Natural killer cell (primary cell): ENCODE results near the gene SLC12A6. TPM values are rescaled to one million over a fixed set of nuclear protein-coding genes. Genes with fewer than 3 reads are reported as not detected.

Experiments used
- ATAC-seq, 3 donors: fragments of 150-1000 bp in 2 of 3; fragments of 200-7000 bp in 1 of 3; cut with Tn5 transposase; 1 replicate in 1 of 3; 2 replicates in 2 of 3; pipeline ENCODE4 v1.10.0; 2021; ENCODE audit warnings: mild to moderate bottlenecking in 2 of 3, moderate library complexity in 2 of 3
- DNase-seq, 2 donors: peaks; one replicate each; pipeline versions ENCODE4 v3.0.0 to v3.0.0-alpha.2; 2013 to 2021; ENCODE audit warnings: mixed read lengths in 1 of 2
- H3K27ac ChIP-seq: one replicate; pipeline ENCODE4 v1.5.1; 2013; ENCODE audit warnings: mild to moderate bottlenecking, low read length
- H3K27me3 ChIP-seq: one replicate; pipeline ENCODE4 v1.6.1; 2013; ENCODE audit warnings: low read length; ENCODE audit not compliant: control insufficient read depth, insufficient read depth
- H3K36me3 ChIP-seq: one replicate; pipeline ENCODE4 v1.6.1; 2013; ENCODE audit warnings: low read length; ENCODE audit not compliant: control insufficient read depth, insufficient read depth
- H3K4me1 ChIP-seq: one replicate; pipeline ENCODE4 v1.6.1; 2013; ENCODE audit warnings: low read length; ENCODE audit not compliant: control insufficient read depth, insufficient read depth
- H3K4me3 ChIP-seq: one replicate; pipeline ENCODE4 v1.5.1; 2013; ENCODE audit warnings: low read length
- H3K9me3 ChIP-seq: one replicate; pipeline ENCODE4 v1.6.1; 2013; ENCODE audit warnings: low read length; ENCODE audit not compliant: control insufficient read depth, insufficient read depth
- H3K27ac Mint-ChIP-seq, 2 donors: one replicate each; pipeline ENCODE4 v1.8.0; 2022; ENCODE audit warnings: mild to moderate bottlenecking in 2 of 2, mixed read lengths in 2 of 2, moderate library complexity in 1 of 2
- H3K27me3 Mint-ChIP-seq, 2 donors: one replicate each; pipeline ENCODE4 v1.8.0; 2022; ENCODE audit warnings: low read depth in 2 of 2, mixed read lengths in 2 of 2
- H3K36me3 Mint-ChIP-seq: one replicate; pipeline ENCODE4 v1.8.0; 2022; ENCODE audit warnings: mixed read lengths
- H3K4me1 Mint-ChIP-seq, 2 donors: one replicate each; pipeline ENCODE4 v1.8.0; 2022; ENCODE audit warnings: mixed read lengths in 2 of 2
- H3K4me3 Mint-ChIP-seq: one replicate; pipeline ENCODE4 v1.8.0; 2022; ENCODE audit warnings: mild to moderate bottlenecking, moderate library complexity, mixed read lengths
- H3K9me3 Mint-ChIP-seq, 2 donors: one replicate each; pipeline ENCODE4 v1.8.0; 2022; ENCODE audit warnings: mixed read lengths in 2 of 2
- CTCF ChIP-seq: fragments of 200-600 bp; IDR thresholded peaks from one replicate; pipeline ENCODE4 v1.8.0; 2022; ENCODE audit warnings: antibody characterized with exemption
- WGBS: methylation state at CpG from one replicate; pipeline ENCODE4 v1.1.7; 2013; ENCODE audit warnings: missing lambda C conversion rate; ENCODE audit not compliant: insufficient coverage; 5-methylcytosine and 5-hydroxymethylcytosine counted together
- intact Hi-C: fragments of 100-400 bp; cut with micrococcal nuclease; formaldehyde crosslinking; loops from one replicate; pipeline ENCODE4 v1.14.2; 2022
- total RNA-seq, 4 donors: library from RNA; stranded (reverse); fragments of 120-200 nt in 1 of 4; gene quantifications; one replicate each; pipeline versions ENCODE4 v1.2.3 to v1.2.4, GENCODE V29; 2013 to 2022

Gene SLC12A6
- total RNA-seq, 3 donors from 2014 or later (not counting 1 experiment from before 2014, with no cell fraction given), result 56.1 to 82.9 (median 79.5) TPM

- no peak for ATAC-seq
- peaks cover 47% of the 10 kb centered on the region for H3K4me1 ChIP-seq
Observed at GRCh38 chr15:34334672-34335071, 2.9 kb downstream of the SLC12A6 start.

GRCh38 chr15:34332553-34333120 is 4.9 kb downstream of the SLC12A6 start:
- Mint-ChIP-seq H3K27ac (peak overlapping the region; percentile 54 to 81), H3K9me3 (no peaks in the 10 kb centered on the region), H3K27me3 (no peaks in the 10 kb centered on the region), H3K4me3 (peak overlapping the region; percentile 32), H3K4me1 (peaks cover 63 to 76% of the 10 kb centered on the region in 2 donors), H3K36me3 (no peaks in the 10 kb centered on the region)
- Histone ChIP-seq H3K27me3 (no peaks in the 10 kb centered on the region), H3K4me1 (peaks cover 45% of the 10 kb centered on the region), H3K4me3 (no peak overlapping the region), H3K27ac (peak overlapping the region; percentile 46), H3K36me3 (no peaks in the 10 kb centered on the region), H3K9me3 (no peaks in the 10 kb centered on the region)
- intact Hi-C loops, result no loop called here
- 95% methylated on average over 6 of the region's 6 CpGs for WGBS
- no peak for TF ChIP-seq CTCF
- DNase-seq (no peak), ATAC-seq (no peak)

More at GRCh38 chr15:34334672-34335071, 2.9 kb downstream of the SLC12A6 start:
- H3K27me3 ChIP-seq, result no peaks in the 10 kb centered on the region
- no peak for DNase-seq
- TF ChIP-seq CTCF, result no peak
- peak overlapping the region; percentile 97 for H3K4me3 Mint-ChIP-seq
- H3K9me3 ChIP-seq, result no peaks in the 10 kb centered on the region
- peak overlapping the region; percentile 79 for H3K4me3 ChIP-seq
- peaks cover 9% of the 10 kb centered on the region for H3K36me3 ChIP-seq
- H3K36me3 Mint-ChIP-seq, result no peaks in the 10 kb centered on the region
- no peaks in the 10 kb centered on the region for H3K27me3 Mint-ChIP-seq
- 40% methylated on average over 2 of the region's 4 CpGs for WGBS
- H3K9me3 Mint-ChIP-seq, result no peaks in the 10 kb centered on the region
- intact Hi-C loops, result loop anchor here (2.0 to 5.0 kb wide), 2 partner anchors 32 to 232 kb away; partner anchors contain the start of genes EMC7, LPCAT4 and PGBD4
- H3K4me1 Mint-ChIP-seq, result peaks cover 58 to 63% of the 10 kb centered on the region in 2 donors
- peak overlapping the region; percentile 74 for H3K27ac ChIP-seq
- peak overlapping the region; percentile 92 to 95 for H3K27ac Mint-ChIP-seq

- H3K27ac ChIP-seq, result peak overlapping the region; percentile 46
- DNase-seq, result peak in 1 of 2 donors; percentile 63
- no peak for TF ChIP-seq CTCF
- peaks cover 59 to 73% of the 10 kb centered on the region in 2 donors for H3K4me1 Mint-ChIP-seq
- H3K27me3 Mint-ChIP-seq, result no peaks in the 10 kb centered on the region
- H3K9me3 Mint-ChIP-seq, result no peaks in the 10 kb centered on the region
- no peaks in the 10 kb centered on the region for H3K9me3 ChIP-seq
- H3K27ac Mint-ChIP-seq, result peak overlapping the region; percentile 54 to 81
- H3K27me3 ChIP-seq, result no peaks in the 10 kb centered on the region
- H3K4me3 ChIP-seq, result peak overlapping the region; percentile 8
- no peaks in the 10 kb centered on the region for H3K36me3 ChIP-seq
- H3K4me3 Mint-ChIP-seq, result peak overlapping the region; percentile 32
- intact Hi-C loops, result no loop called here
- WGBS, result 0% methylated on average over 1 of the region's 2 CpGs
- H3K4me1 ChIP-seq, result peaks cover 45% of the 10 kb centered on the region
- ATAC-seq, result peak; percentile 65 to 89 (median 85)
- no peaks in the 10 kb centered on the region for H3K36me3 Mint-ChIP-seq
Observed at GRCh38 chr15:34331809-34332208, 5.8 kb downstream of the SLC12A6 start.

- Histone ChIP-seq H3K4me3 (no peak overlapping the region), H3K27me3 (no peaks in the 10 kb centered on the region), H3K9me3 (no peaks in the 10 kb centered on the region), H3K27ac (no peak overlapping the region), H3K4me1 (peaks cover 33% of the 10 kb centered on the region), H3K36me3 (no peaks in the 10 kb centered on the region)
- no peak for ATAC-seq
- no peak for DNase-seq
- 96% methylated on average over 5 of the region's 5 CpGs for WGBS
- intact Hi-C loops, result no loop called here
- H3K36me3 Mint-ChIP-seq, result no peaks in the 10 kb centered on the region
- peak overlapping the region in 1 of 2 donors; percentile 9 for H3K27ac Mint-ChIP-seq
- H3K4me1 Mint-ChIP-seq, result peaks cover 43 to 58% of the 10 kb centered on the region in 2 donors
- H3K27me3 Mint-ChIP-seq, result no peaks in the 10 kb centered on the region
- no peaks in the 10 kb centered on the region for H3K9me3 Mint-ChIP-seq
- TF ChIP-seq CTCF, result no peak
- no peak overlapping the region for H3K4me3 Mint-ChIP-seq
Observed at GRCh38 chr15:34330279-34330678, 7.3 kb downstream of the SLC12A6 start.
